Stomach (tissue), 4 donors: ENCODE measurements around the gene MBP.

Experiments
- CTCF ChIP-seq, 7 experiments: fragments of 450-650 bp in 4 of 7; fragments of 200-600 bp in 3 of 7; sonication (generic) in 3 of 7; IDR thresholded peaks; one replicate each; pipeline ENCODE4 v1.5.1; 2016 to 2019; ENCODE audit warnings: antibody characterized with exemption in 7 of 7, control low read depth in 2 of 7, mild to moderate bottlenecking in 1 of 7
- EP300 ChIP-seq: sonication (generic); formaldehyde crosslinking; IDR thresholded peaks from one replicate; pipeline ENCODE4 v1.6.1; 2017; ENCODE audit warnings: antibody characterized with exemption
- POLR2A ChIP-seq, 4 donors: fragments of 450-650 bp; IDR thresholded peaks; one replicate each; pipeline ENCODE4 v1.6.1; 2016; ENCODE audit warnings: antibody characterized with exemption in 4 of 4, control low read depth in 2 of 4, mild to moderate bottlenecking in 1 of 4, moderate library complexity in 1 of 4
- POLR2AphosphoS5 ChIP-seq, 3 donors: sonication (generic); formaldehyde crosslinking; IDR thresholded peaks; one replicate each; pipeline ENCODE4 v1.6.1; 2016; ENCODE audit warnings: antibody characterized with exemption in 3 of 3

DNA sequence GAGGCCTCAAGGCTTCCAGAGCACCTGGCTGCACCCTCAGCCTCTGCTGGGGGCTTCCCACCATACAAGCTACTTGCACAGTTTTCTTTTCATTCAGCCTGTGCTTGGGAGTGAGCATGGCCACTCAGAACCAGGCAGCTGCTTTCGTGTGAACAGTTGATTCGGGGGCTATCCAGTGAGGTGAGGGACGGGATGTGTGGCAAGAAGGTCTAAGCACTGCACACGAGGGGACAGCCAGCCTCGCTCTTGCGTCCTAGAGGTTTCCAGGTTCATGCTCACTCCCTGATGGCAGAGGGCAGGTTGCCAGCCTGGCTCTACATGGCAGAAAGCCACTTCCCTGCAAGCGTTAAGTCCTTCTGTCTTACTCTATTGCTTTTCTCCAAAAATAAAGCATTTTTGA, 146.2 kb downstream of the MBP start:
- TF ChIP-seq EP300, result no peak
- TF ChIP-seq POLR2A (IDR thresholded peaks at IDR 0.05), result no peak
- no peak for TF ChIP-seq CTCF (IDR thresholded peaks at IDR 0.05)
- TF ChIP-seq POLR2AphosphoS5 (IDR thresholded peaks at IDR 0.05), result no peak
